Stimulated activated CD8-positive, alpha-beta memory T cell treated with anti-CD3 and anti-CD28 coated beads, Interleukin-12 subunit alpha, Interleukin-12 subunit beta, amount 100 ng/mL, for 24 hours (primary cell): Measurements from ENCODE around the gene RFLNA.

Source experiments
- DNase-seq: peaks from one replicate; pipeline ENCODE4 v3.0.0-alpha.2; 2020; ENCODE audit errors: extremely low read depth

RFLNA gene

GRCh38 chr12:124336742-124337520, 42.0 kb downstream of the RFLNA start:
- no peak for DNase-seq

GRCh38 chr12:124337622-124338021, 42.7 kb downstream of the RFLNA start:
- DNase-seq: no peak

- no peak for DNase-seq
Observed at GRCh38 chr12:124338448-124338847, 43.6 kb downstream of the RFLNA start.

- DNase-seq: no peak
Observed at GRCh38 chr12:124338876-124339603, 44.1 kb downstream of the RFLNA start.

GRCh38 chr12:124340080-124340900, 45.4 kb downstream of the RFLNA start:
- no peak for DNase-seq

- no peak for DNase-seq
Observed at GRCh38 chr12:124341645-124342069, 46.8 kb downstream of the RFLNA start.

- no peak for DNase-seq
Observed at GRCh38 chr12:124344022-124344421, 49.1 kb downstream of the RFLNA start.

- no peak for DNase-seq
Observed at GRCh38 chr12:124344526-124344925, 49.6 kb downstream of the RFLNA start.

- DNase-seq: no peak
Observed at GRCh38 chr12:124345795-124346194, 50.9 kb downstream of the RFLNA start.

GRCh38 chr12:124346425-124347168, 51.7 kb downstream of the RFLNA start:
- DNase-seq: no peak

- no peak for DNase-seq
Observed at GRCh38 chr12:124347335-124347734, 52.4 kb downstream of the RFLNA start.

- no peak for DNase-seq
Observed at GRCh38 chr12:124347805-124348658, 53.1 kb downstream of the RFLNA start.

- no peak for DNase-seq
Observed at GRCh38 chr12:124348659-124349380, 53.9 kb downstream of the RFLNA start.

- DNase-seq: no peak
Observed at GRCh38 chr12:124350491-124350890, 55.6 kb downstream of the RFLNA start.

- no peak for DNase-seq
Observed at GRCh38 chr12:124351422-124351821, 56.5 kb downstream of the RFLNA start.

GRCh38 chr12:124352257-124352656, 57.4 kb downstream of the RFLNA start:
- DNase-seq: no peak

- DNase-seq: no peak
Observed at GRCh38 chr12:124352839-124353238, 57.9 kb downstream of the RFLNA start.

- no peak for DNase-seq
Observed at GRCh38 chr12:124354400-124354799, 59.5 kb downstream of the RFLNA start.

GRCh38 chr12:124356221-124356620, 61.3 kb downstream of the RFLNA start:
- no peak for DNase-seq

GRCh38 chr12:124357616-124358015, 62.7 kb downstream of the RFLNA start:
- DNase-seq: no peak
